GM13976 (cell line): Measurements from ENCODE around the gene ZNF791.
A peak's percentile ranks its signal among the peaks of the same experiment; 100 is the strongest.

Experiments used
- DNase-seq: peaks from one replicate; pipeline ENCODE4 v3.0.0; 2012; ENCODE audit warnings: low spot score
- in situ Hi-C: fragments of 300-500 bp; cut with MboI; formaldehyde crosslinking; loops from one replicate; pipeline ENCODE4 v1.12.0; 2022; ENCODE audit warnings: low sequenced_read_pairs, mixed read lengths, inconsistent platforms; ENCODE audit not compliant: unreplicated experiment
- TF ChIP-seq, protein P1 (sequence below): IDR thresholded peaks from 2 replicates; pipeline ENCODE4 v1.5.1; 2012; ENCODE audit warnings: borderline replicate concordance, mild to moderate bottlenecking; ENCODE audit not compliant: insufficient read depth; ENCODE audit errors: extremely low read depth, missing control alignments, control extremely low read depth

The ZNF791 gene

DNA sequence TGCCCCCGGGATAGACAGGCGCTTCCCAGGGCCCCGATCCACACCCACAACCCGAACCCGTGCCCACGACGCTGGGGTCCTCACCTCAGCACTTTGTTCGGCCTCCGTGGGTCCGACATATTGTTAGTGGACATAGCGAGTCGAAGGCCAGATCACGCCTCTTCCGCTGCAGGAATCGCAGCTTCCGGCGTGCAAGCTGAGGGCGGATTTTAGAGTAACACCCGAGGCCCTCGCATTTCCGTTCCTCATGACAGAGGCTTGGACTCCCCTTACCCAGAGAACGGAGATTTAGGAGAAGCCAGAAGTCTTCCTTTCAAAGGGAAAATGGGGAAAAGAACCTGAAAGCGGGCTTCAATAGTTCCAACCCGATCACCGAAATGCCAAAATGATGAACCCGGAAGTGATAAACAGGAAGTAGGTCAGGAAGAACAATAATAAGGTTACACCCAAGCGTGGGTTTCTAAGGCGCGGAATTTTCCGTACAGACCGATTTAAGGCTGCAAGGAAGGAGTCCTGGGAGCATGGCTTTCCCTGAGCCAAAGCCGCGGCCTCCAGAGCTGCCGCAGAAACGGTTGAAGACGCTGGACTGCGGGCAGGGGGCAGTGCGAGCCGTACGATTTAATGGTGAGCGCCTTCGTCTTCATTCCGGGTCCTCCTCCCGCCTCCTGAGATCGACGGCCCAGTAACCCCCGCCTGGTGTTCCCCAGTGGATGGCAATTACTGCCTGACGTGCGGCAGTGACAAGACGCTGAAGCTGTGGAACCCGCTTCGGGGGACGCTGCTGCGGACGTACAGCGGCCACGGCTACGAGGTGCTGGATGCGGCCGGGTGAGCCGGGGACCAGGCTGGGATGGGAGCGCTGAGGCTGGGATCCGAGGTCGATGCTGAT is 58.8 kb downstream of the ZNF791 start:
- in situ Hi-C loops = loop anchor here (10.0 kb wide), 1 partner anchor 95 kb away; no protein-coding TSS in a partner anchor
- TF ChIP-seq, protein P1, sequence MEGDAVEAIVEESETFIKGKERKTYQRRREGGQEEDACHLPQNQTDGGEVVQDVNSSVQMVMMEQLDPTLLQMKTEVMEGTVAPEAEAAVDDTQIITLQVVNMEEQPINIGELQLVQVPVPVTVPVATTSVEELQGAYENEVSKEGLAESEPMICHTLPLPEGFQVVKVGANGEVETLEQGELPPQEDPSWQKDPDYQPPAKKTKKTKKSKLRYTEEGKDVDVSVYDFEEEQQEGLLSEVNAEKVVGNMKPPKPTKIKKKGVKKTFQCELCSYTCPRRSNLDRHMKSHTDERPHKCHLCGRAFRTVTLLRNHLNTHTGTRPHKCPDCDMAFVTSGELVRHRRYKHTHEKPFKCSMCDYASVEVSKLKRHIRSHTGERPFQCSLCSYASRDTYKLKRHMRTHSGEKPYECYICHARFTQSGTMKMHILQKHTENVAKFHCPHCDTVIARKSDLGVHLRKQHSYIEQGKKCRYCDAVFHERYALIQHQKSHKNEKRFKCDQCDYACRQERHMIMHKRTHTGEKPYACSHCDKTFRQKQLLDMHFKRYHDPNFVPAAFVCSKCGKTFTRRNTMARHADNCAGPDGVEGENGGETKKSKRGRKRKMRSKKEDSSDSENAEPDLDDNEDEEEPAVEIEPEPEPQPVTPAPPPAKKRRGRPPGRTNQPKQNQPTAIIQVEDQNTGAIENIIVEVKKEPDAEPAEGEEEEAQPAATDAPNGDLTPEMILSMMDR = no peak
- peak; percentile 85 for DNase-seq

DNA sequence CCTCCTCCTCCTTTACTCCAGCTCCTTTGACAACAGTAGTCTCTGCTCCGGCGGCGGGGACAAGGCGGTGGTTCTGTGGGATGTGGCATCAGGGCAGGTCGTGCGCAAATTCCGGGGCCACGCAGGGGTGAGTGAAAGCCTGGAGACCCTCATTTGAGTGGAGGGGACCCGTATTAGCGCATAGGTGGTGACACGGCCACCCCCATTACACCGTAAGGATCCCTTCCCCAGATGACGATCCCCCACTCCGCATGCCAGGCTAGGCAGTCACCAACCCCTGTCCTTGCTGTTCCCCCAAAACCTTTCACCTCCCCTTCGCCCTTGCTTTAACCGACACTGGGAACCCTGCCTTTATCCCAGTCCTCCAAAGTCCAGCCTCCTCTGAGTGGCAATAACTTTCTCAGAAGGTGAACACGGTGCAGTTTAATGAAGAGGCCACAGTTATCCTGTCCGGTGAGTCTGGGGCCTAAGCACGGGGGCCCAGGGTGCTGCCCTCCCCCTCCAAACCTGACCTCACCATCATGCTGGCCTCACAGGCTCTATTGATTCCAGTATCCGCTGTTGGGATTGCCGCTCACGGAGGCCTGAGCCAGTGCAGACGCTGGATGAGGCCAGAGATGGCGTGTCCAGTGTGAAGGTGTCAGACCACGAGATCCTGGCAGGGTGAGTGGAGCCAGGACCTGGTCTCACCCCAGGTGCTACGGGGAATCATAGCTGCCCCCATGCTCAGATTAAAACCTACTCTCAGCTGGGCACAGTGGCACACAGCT is 59.6 kb downstream of the ZNF791 start:
- in situ Hi-C loops = loop anchor here (10.0 kb wide), 1 partner anchor 96 kb away; no protein-coding TSS in a partner anchor
- no peak for DNase-seq
- TF ChIP-seq, protein P1 = no peak

DNA sequence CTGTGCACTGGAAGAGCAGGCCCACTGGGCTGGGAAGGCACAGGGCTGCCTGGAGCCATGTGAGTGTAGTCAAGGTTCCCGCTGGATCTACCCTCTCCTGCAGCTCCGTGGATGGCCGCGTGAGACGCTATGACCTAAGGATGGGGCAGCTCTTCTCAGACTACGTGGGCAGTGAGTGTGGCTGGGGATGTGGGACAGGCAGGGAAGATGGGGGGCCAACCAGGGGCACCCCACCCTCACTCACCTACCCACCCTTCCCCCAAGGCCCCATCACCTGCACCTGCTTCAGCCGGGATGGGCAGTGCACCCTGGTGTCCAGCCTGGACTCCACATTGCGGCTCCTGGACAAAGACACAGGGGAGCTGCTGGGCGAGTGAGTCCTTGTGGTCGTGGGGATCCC is 62.0 kb downstream of the ZNF791 start:
- DNase-seq = no peak
- TF ChIP-seq, protein P1 = no peak
- in situ Hi-C loops = loop anchor here (10.0 kb wide), 1 partner anchor 98 kb away; no protein-coding TSS in a partner anchor

DNA sequence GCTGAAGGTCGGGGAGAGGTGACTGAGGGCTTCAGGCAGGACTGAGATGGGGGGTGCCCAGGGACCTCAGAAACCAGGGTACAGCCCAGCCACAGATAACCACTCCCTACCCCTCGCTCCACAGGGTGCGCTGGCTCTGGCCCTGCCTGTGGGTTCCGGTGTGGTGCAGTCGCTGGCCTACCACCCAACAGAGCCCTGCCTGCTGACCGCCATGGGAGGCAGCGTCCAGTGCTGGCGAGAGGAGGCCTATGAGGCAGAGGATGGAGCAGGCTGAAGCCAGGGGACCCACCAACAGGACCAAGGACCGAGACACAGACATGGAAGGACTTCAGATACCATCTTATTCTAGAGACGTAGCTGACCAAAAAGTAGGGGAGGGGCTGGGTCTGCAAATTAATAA is 64.7 kb downstream of the ZNF791 start:
- no peak for DNase-seq
- TF ChIP-seq, protein P1 = no peak
- in situ Hi-C loops = loop anchor here (10.0 kb wide), 1 partner anchor 101 kb away; no protein-coding TSS in a partner anchor

DNA sequence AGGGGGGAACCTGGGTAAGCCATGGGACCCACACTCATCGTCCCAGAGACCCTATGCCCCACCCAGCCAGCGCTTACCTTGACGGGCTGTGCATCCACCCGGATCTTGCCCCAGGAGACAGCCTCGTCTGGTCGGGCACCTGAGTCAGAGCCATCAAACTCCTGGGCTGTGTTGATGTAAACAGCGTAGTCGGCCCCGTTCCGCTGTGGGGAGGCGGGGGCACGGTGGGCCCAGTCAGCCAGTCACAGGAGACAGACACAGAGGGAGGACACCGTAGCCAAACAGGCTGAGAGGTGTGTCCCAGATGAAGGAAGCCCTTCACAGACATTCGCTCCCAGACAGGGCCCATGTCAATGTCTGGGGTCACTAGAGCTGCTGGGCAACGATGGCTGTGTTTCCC is 65.2 kb downstream of the ZNF791 start:
- TF ChIP-seq, protein P1 = no peak
- no peak for DNase-seq
- in situ Hi-C loops = loop anchor here (10.0 kb wide), 1 partner anchor 101 kb away; no protein-coding TSS in a partner anchor

DNA sequence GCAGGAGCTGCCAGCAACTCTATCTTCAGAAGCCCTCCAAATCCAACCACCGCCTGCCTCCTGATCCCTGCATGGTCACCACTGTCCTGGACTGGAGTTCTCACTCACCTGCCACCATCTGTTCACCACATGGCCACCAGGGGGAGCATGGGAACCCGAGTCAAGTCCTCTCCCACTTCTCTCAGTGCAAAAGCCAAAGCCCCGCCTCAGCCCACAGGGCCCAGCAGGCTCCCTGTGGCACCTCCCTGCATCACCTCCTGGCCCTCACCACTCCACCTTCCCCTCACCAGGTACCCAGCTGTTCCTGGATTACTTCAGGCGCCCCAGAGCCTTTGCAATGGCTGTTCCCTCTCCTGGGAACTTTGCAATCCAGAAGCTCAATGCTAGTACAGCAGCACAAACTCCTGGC is 65.7 kb downstream of the ZNF791 start:
- TF ChIP-seq, protein P1 = peak; percentile 86
- peak; percentile 87 for DNase-seq
- in situ Hi-C loops = loop anchor here (10.0 kb wide), 1 partner anchor 102 kb away; no protein-coding TSS in a partner anchor
